Measurements from ENCODE around the gene EPB41L1.

EPB41L1 gene

DNA sequence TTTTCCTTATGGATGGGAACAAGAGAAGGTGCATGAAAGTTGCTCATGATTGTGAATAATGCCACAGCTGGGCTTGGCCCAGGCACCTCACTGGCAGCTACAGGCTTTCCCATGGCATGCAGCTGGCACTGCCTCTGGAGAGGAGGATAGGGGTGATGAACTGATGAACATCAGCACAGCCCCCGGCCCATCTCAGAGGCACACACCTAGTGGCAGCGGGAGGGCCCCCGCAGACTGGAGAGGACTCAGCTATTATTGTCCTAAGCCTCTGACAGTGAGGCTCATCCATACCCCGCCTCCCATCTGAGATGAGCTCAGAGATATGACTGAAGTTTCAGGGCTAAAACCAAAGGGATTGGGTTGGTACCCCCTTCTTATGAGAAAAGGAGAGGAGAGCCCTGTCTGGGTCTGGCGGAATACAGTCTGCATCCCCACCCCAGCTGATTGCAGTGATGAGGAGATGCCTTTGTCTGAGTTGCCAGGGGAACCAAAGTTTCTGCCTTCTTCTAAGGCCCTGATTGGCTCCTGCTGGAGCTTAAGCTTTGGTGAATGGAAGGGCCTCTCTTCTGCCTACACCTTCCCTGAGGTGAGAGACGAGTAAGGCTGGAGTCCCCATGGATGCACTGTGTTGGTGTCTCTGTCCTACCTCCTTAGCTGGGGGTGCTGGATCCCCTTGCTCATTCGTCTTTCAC is 27.6 kb upstream of the EPB41L1 start:
- no peak for DNase-seq
- Mint-ChIP-seq H3K36me3 (ENCODE audit: low read depth) (no peaks in the 10 kb centered on the region), H3K27ac (no peak overlapping the region)

DNA sequence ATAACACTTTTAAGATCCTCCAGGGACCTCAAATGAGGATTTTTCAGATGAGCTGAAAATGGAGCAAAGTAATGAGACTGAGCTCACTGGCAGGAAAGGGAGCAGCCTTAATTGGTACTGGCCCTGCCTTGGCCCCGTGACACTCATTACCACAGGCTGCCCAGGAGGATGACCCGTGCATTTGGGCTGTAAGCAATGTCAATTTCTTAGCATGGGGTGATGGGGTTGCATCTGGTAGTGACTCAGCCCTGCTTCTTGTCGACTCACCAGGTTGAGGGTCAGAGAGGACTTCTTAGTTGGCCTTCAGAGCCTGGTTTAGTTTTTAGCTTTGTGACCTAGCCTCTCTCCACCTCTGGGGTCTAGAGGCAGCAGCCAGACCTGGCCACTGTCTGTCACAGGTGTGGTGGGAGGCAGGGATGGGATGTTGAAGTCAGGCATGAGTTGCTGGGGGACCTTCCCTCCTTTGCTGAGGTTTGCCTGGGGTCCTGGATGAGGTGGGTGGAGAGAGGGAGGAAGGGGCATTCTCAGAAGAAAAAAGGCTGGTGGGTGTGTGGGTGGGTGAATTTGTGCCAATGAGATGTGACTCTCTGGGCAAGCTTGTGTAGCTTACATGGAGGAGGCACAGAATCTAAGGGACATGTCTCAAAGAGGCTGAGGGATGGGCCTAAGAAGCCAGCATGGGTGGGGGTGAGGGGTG is 25.9 kb upstream of the EPB41L1 start:
- H3K4me3 Mint-ChIP-seq, result no peak overlapping the region
- TF ChIP-seq, protein P1, sequence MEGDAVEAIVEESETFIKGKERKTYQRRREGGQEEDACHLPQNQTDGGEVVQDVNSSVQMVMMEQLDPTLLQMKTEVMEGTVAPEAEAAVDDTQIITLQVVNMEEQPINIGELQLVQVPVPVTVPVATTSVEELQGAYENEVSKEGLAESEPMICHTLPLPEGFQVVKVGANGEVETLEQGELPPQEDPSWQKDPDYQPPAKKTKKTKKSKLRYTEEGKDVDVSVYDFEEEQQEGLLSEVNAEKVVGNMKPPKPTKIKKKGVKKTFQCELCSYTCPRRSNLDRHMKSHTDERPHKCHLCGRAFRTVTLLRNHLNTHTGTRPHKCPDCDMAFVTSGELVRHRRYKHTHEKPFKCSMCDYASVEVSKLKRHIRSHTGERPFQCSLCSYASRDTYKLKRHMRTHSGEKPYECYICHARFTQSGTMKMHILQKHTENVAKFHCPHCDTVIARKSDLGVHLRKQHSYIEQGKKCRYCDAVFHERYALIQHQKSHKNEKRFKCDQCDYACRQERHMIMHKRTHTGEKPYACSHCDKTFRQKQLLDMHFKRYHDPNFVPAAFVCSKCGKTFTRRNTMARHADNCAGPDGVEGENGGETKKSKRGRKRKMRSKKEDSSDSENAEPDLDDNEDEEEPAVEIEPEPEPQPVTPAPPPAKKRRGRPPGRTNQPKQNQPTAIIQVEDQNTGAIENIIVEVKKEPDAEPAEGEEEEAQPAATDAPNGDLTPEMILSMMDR (IDR thresholded peaks at IDR 0.05), result no peak
- no peaks in the 10 kb centered on the region for H3K36me3 Mint-ChIP-seq (ENCODE audit: low read depth)
- H3K9me3 Mint-ChIP-seq, result no peaks in the 10 kb centered on the region
- peaks cover 20% of the 10 kb centered on the region for H3K4me1 Mint-ChIP-seq
- no peak for DNase-seq
- peaks cover 9% of the 10 kb centered on the region for H3K27me3 Mint-ChIP-seq (ENCODE audit: low read depth, poor library complexity)
- no peak overlapping the region for H3K27ac Mint-ChIP-seq

More for the DNA sequence above, 27.6 kb upstream of the EPB41L1 start:
- H3K4me1 Mint-ChIP-seq, result peaks cover 20% of the 10 kb centered on the region
- no peak overlapping the region for H3K4me3 Mint-ChIP-seq
- peaks cover 4% of the 10 kb centered on the region for H3K27me3 Mint-ChIP-seq (ENCODE audit: low read depth, poor library complexity)
- TF ChIP-seq, protein P1 (IDR thresholded peaks at IDR 0.05), result no peak
- no peaks in the 10 kb centered on the region for H3K9me3 Mint-ChIP-seq

DNA sequence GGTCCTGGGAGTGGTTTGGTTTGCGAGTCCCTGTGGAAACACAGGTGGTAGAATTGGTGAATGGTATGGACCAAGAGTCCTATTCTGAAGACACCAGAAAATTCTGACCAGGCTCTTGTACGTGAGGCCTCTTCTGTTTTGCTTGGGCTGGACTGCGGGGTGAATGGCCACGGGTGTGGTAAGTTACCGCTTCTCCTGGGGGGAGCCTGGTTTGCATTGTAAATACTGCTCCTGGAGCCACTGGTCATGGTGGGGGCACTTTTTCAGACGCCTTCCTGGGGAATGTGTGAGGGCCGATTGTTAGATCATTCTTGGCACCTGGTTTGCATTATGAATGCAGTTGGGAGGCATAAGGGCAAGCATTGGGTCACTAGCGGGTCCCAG is 25.4 kb upstream of the EPB41L1 start:
- no peak for DNase-seq
- H3K9me3 Mint-ChIP-seq, result no peaks in the 10 kb centered on the region
- TF ChIP-seq, protein P1 (IDR thresholded peaks at IDR 0.05), result no peak
- H3K4me1 Mint-ChIP-seq, result peaks cover 20% of the 10 kb centered on the region
- peaks cover 9% of the 10 kb centered on the region for H3K27me3 Mint-ChIP-seq (ENCODE audit: low read depth, poor library complexity)
- no peak overlapping the region for H3K4me3 Mint-ChIP-seq
- H3K36me3 Mint-ChIP-seq (ENCODE audit: low read depth), result no peaks in the 10 kb centered on the region
- H3K27ac Mint-ChIP-seq, result no peak overlapping the region

- Mint-ChIP-seq H3K4me1 (peaks cover 22% of the 10 kb centered on the region), H3K27ac (no peak overlapping the region), H3K4me3 (no peak overlapping the region), H3K27me3 (ENCODE audit: low read depth, poor library complexity) (peaks cover 9% of the 10 kb centered on the region), H3K36me3 (ENCODE audit: low read depth) (no peaks in the 10 kb centered on the region), H3K9me3 (no peaks in the 10 kb centered on the region)
- TF ChIP-seq, protein P1 (IDR thresholded peaks at IDR 0.05), result no peak
- DNase-seq, result no peak
Measured at GRCh38 chr20:36130390-36130789, 24.1 kb upstream of the EPB41L1 start.

DNA sequence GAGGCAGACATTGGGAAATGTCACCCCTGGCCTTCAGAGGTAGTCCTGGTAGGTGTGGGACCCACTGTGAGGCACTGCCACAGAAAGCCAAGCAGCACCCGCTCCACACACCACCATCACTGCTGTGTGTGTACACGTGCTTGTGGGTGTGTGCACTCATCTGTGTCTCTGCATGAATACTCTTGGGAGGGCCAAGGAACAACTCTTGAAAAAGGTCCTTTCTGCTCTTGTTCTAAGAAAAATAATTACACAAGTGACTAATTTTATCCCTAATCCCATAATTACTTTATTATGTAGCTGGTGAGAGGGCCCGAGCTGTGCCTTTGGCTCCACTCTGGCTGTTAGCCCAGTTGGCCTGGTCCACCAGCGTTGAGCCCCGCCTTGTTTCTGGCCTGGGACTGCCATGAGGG is 21.7 kb upstream of the EPB41L1 start:
- DNase-seq, result no peak
- Mint-ChIP-seq H3K27ac (no peak overlapping the region), H3K27me3 (ENCODE audit: low read depth, poor library complexity) (peaks cover 16% of the 10 kb centered on the region), H3K9me3 (no peaks in the 10 kb centered on the region), H3K4me1 (peaks cover 22% of the 10 kb centered on the region), H3K36me3 (ENCODE audit: low read depth) (no peaks in the 10 kb centered on the region), H3K4me3 (no peak overlapping the region)
- TF ChIP-seq, protein P1 (IDR thresholded peaks at IDR 0.05), result no peak

Data from nephron progenitor cell (in vitro differentiated cells).